Dendritic cell treated with granulocyte-macrophage colony-stimulating factor and Interleukin-4, amounts not matched to agents 40 ng/mL and 50 ng/mL, for 4 days (primary cell): ENCODE results near the gene PLEKHG5.

Source experiments
- H3K27ac Mint-ChIP-seq: one replicate; pipeline ENCODE4 v1.8.0; 2022; ENCODE audit warnings: mild to moderate bottlenecking, mixed read lengths
- H3K27me3 Mint-ChIP-seq: one replicate; pipeline ENCODE4 v1.8.0; 2022; ENCODE audit warnings: mild to moderate bottlenecking, mixed read lengths
- H3K36me3 Mint-ChIP-seq: one replicate; pipeline ENCODE4 v1.8.0; 2022; ENCODE audit warnings: low read depth, mixed read lengths
- H3K4me1 Mint-ChIP-seq: one replicate; pipeline ENCODE4 v1.8.0; 2022; ENCODE audit warnings: low read depth, mixed read lengths
- H3K4me3 Mint-ChIP-seq: one replicate; pipeline ENCODE4 v1.8.0; 2022; ENCODE audit warnings: mild to moderate bottlenecking, moderate library complexity, mixed read lengths
- H3K9me3 Mint-ChIP-seq: one replicate; pipeline ENCODE4 v1.8.0; 2022; ENCODE audit warnings: mixed read lengths
- intact Hi-C: fragments of 100-400 bp; cut with micrococcal nuclease; formaldehyde crosslinking; loops from one replicate; pipeline ENCODE4 v1.15.0; 2022

Gene PLEKHG5

DNA sequence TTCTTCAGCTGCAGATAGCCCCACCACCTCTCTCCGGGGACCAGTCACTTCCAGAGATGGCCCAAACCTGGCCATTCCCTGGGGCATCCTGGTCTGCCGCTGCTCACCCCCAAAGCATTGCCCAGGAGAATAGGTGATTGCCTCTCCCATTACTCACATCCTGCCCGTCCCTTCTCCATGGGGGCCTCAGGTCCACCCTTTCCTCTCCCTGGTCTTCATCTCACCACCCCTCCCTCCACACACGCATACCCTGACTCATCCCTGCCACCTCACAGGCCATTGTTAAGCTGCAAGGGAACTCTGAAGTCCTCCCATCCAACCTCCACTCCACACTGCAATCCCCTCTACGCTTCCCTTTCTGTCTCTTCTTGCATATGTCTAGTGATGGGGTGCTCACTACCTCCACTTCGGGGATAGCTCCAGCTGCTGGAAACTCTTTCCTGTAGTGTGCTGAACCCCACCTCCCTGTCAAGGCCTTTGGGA is at the start of gene PLEKHG5:
Gene PLEKHG5, minus strand, starts transcription at position 188 of the 483 bp plus-strand sequence. CDS start 14,096 bp downstream, outside the sequence.
- no peak within 1 kb of the TSS for H3K4me3 Mint-ChIP-seq
- peak within 1 kb of the TSS; percentile 8 for H3K27ac Mint-ChIP-seq
- H3K36me3 Mint-ChIP-seq = no peaks in the 10 kb centered on the region
- intact Hi-C loops = no loop called here
- H3K27me3 Mint-ChIP-seq = peaks cover 86% of the 10 kb centered on the region
- H3K9me3 Mint-ChIP-seq = no peaks in the 10 kb centered on the region
- peaks cover 37% of the 10 kb centered on the region for H3K4me1 Mint-ChIP-seq

GRCh38 chr1:6538956-6539355 is 47.5 kb upstream of the PLEKHG5 start:
- Mint-ChIP-seq H3K9me3 (no peaks in the 10 kb centered on the region), H3K27me3 (no peaks in the 10 kb centered on the region), H3K4me1 (peaks cover 6% of the 10 kb centered on the region), H3K27ac (no peak overlapping the region), H3K36me3 (peaks cover 86% of the 10 kb centered on the region), H3K4me3 (no peak overlapping the region)
- intact Hi-C loops = no loop called here

DNA sequence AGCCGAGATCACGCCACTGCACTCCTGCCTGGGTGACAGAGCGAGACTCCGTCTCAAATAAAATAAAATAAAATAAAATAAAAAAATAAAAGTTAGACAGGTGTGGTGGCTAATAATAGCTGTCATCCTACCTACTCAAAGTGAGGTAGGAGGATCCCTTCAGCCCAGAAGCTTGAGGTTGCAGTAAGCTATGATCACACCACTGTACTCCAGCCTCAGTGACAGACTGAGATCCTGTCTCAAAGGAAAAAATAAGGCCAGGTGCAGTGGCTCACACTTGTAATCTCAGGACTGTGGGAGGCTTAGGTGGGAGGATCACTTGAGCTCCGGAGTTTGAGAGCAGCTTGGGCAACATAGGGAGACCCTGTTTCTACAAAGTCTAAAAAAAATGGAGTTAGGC is 44.8 kb upstream of the PLEKHG5 start:
- intact Hi-C loops = no loop called here
- Mint-ChIP-seq H3K9me3 (no peaks in the 10 kb centered on the region), H3K4me1 (peaks cover 6% of the 10 kb centered on the region), H3K27ac (no peak overlapping the region), H3K27me3 (no peaks in the 10 kb centered on the region), H3K4me3 (no peak overlapping the region), H3K36me3 (peaks cover 86% of the 10 kb centered on the region)

GRCh38 chr1:6535214-6535613 is 43.7 kb upstream of the PLEKHG5 start:
- peaks cover 86% of the 10 kb centered on the region for H3K36me3 Mint-ChIP-seq
- H3K4me3 Mint-ChIP-seq = no peak overlapping the region
- H3K4me1 Mint-ChIP-seq = peaks cover 6% of the 10 kb centered on the region
- no peaks in the 10 kb centered on the region for H3K27me3 Mint-ChIP-seq
- no peaks in the 10 kb centered on the region for H3K9me3 Mint-ChIP-seq
- intact Hi-C loops = no loop called here
- H3K27ac Mint-ChIP-seq = peak overlapping the region; percentile 51

- peaks cover 84% of the 10 kb centered on the region for H3K36me3 Mint-ChIP-seq
- peaks cover 6% of the 10 kb centered on the region for H3K4me1 Mint-ChIP-seq
- no peaks in the 10 kb centered on the region for H3K27me3 Mint-ChIP-seq
- no peaks in the 10 kb centered on the region for H3K9me3 Mint-ChIP-seq
- intact Hi-C loops = no loop called here
- no peak overlapping the region for H3K4me3 Mint-ChIP-seq
- peak overlapping the region; percentile 51 for H3K27ac Mint-ChIP-seq
These were observed 42.9 kb upstream of the PLEKHG5 start for GRCh38 chr1:6534248-6534822.

DNA sequence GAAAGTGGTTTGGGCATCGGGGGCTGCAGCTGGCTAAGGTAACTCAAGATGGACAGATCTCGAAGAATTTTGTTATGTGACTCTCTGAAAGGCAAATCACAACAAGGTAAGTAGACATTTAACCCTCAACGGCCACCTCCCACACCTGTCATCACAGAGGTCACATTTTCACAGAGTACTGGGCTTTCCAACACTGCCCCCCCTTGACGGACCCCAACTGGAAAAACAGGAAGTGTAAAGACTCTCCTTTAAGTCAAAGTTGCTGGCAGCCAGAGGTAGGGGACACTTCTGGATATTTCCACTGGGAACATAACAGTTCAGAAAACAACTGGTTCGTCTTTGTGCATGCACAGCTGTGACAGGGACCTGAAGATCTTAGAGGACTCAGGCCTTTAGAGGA is 40.5 kb upstream of the PLEKHG5 start:
- Mint-ChIP-seq H3K27ac (no peak overlapping the region), H3K36me3 (peaks cover 91% of the 10 kb centered on the region), H3K27me3 (no peaks in the 10 kb centered on the region), H3K4me3 (no peak overlapping the region), H3K4me1 (peaks cover 6% of the 10 kb centered on the region), H3K9me3 (no peaks in the 10 kb centered on the region)
- intact Hi-C loops = no loop called here

GRCh38 chr1:6530504-6531160 is 39.2 kb upstream of the PLEKHG5 start:
- peaks cover 95% of the 10 kb centered on the region for H3K36me3 Mint-ChIP-seq
- no peak overlapping the region for H3K4me3 Mint-ChIP-seq
- no peaks in the 10 kb centered on the region for H3K27me3 Mint-ChIP-seq
- H3K9me3 Mint-ChIP-seq = no peaks in the 10 kb centered on the region
- intact Hi-C loops = no loop called here
- H3K4me1 Mint-ChIP-seq = peaks cover 6% of the 10 kb centered on the region
- H3K27ac Mint-ChIP-seq = no peak overlapping the region

- Mint-ChIP-seq H3K27me3 (no peaks in the 10 kb centered on the region), H3K27ac (no peak overlapping the region), H3K9me3 (no peaks in the 10 kb centered on the region), H3K4me1 (no peaks in the 10 kb centered on the region), H3K4me3 (no peak overlapping the region), H3K36me3 (peaks cover 95% of the 10 kb centered on the region)
- intact Hi-C loops = no loop called here
These were observed 37.0 kb upstream of the PLEKHG5 start for GRCh38 chr1:6528492-6528891.

DNA sequence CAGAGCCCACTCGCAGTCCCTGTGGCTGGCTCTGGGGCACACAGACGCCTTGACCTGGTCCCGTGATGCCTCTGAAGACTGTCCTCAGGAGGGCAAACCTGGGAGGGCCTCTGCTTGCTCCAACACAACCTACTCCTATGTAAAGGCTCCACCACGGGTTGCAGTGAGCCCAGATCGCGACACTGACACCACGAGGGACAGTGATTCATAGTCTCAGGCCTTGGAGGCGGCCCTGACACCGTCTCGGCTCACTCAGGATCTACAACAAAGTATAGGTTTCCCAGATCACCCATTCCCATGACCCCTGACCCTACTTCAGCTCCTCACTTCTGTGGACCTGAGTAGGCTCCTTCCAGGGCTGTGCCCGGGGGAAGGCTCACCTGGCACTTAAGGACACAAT is 34.8 kb upstream of the PLEKHG5 start:
- no peaks in the 10 kb centered on the region for H3K4me1 Mint-ChIP-seq
- no peak overlapping the region for H3K27ac Mint-ChIP-seq
- H3K4me3 Mint-ChIP-seq = no peak overlapping the region
- peaks cover 78% of the 10 kb centered on the region for H3K36me3 Mint-ChIP-seq
- intact Hi-C loops = no loop called here
- no peaks in the 10 kb centered on the region for H3K9me3 Mint-ChIP-seq
- no peaks in the 10 kb centered on the region for H3K27me3 Mint-ChIP-seq

DNA sequence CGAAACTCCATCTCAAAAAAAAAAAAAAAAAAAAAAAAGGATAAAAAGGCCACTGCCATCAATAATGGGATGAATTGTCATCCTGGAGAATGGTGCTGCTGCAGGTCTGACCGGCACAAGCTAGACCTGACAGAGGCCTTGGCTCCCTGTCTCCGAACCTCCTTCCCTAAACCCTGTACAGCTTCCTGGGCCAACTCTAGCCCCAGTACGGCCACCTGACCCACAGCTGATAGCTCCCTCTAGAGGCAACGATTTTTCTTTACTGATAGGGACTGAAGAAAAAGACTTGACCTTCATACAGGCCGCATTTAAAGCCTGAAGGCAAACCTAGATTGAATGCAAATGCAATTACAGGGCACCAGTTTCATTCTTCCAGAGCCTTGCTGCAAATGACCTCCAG is 32.1 kb upstream of the PLEKHG5 start:
- H3K4me3 Mint-ChIP-seq = no peak overlapping the region
- H3K36me3 Mint-ChIP-seq = peaks cover 61% of the 10 kb centered on the region
- no peak overlapping the region for H3K27ac Mint-ChIP-seq
- H3K9me3 Mint-ChIP-seq = no peaks in the 10 kb centered on the region
- H3K4me1 Mint-ChIP-seq = no peaks in the 10 kb centered on the region
- intact Hi-C loops = no loop called here
- H3K27me3 Mint-ChIP-seq = peaks cover 2% of the 10 kb centered on the region

DNA sequence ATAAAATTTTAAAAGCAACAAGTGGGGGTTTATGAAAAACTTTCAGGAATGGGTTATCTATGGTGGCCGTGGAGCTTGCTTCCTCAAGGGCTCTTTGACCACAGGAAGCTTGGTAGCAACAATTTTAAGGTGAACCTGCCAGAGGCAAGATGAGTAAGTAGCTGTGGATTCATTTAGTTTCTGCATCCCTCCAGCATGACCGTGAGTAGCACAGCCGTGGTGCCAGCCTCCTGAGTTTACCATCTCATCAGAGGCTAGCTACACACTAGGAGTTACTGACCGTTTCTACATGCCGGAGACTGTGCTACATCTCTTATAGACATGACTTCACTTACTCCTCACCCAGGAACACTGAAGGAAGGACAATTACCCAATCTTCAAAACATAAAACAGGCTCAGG is 30.1 kb upstream of the PLEKHG5 start:
- H3K4me3 Mint-ChIP-seq = no peak overlapping the region
- peaks cover 41% of the 10 kb centered on the region for H3K36me3 Mint-ChIP-seq
- no peaks in the 10 kb centered on the region for H3K4me1 Mint-ChIP-seq
- H3K27me3 Mint-ChIP-seq = peaks cover 2% of the 10 kb centered on the region
- no peak overlapping the region for H3K27ac Mint-ChIP-seq
- H3K9me3 Mint-ChIP-seq = no peaks in the 10 kb centered on the region
- intact Hi-C loops = no loop called here

GRCh38 chr1:6519935-6520671 is 28.6 kb upstream of the PLEKHG5 start:
- intact Hi-C loops = no loop called here
- H3K27ac Mint-ChIP-seq = no peak overlapping the region

GRCh38 chr1:6519491-6519934 is 28.0 kb upstream of the PLEKHG5 start:
- intact Hi-C loops = no loop called here
- no peak overlapping the region for H3K27ac Mint-ChIP-seq

More at GRCh38 chr1:6519935-6520671, 28.6 kb upstream of the PLEKHG5 start:
- Mint-ChIP-seq H3K27me3 (peaks cover 2% of the 10 kb centered on the region), H3K4me1 (no peaks in the 10 kb centered on the region), H3K36me3 (peaks cover 27% of the 10 kb centered on the region), H3K4me3 (no peak overlapping the region), H3K9me3 (no peaks in the 10 kb centered on the region)

DNA sequence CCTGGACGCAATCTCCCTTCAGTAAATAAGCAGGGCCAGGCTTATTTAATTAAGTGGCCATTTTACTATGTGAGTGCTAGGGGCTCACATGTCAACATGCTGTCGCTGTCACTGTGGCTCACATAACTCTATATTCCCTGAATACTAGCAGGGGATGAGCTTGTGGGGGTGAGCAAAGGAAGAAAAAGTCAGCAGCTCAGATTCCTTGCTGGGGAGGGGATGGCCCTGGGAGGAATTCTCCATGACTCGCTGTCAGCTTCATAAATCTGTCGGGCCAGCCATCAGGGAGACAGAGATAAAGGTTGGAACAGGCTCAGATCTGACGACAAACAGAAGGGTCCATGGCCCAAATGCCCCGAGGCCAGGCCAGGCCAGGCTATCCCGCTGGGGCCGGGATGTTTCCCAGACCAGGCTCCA is 26.0 kb upstream of the PLEKHG5 start:
- intact Hi-C loops = no loop called here
- Mint-ChIP-seq H3K9me3 (no peaks in the 10 kb centered on the region), H3K27me3 (peaks cover 10% of the 10 kb centered on the region), H3K27ac (no peak overlapping the region), H3K4me3 (no peak overlapping the region), H3K4me1 (no peaks in the 10 kb centered on the region), H3K36me3 (peaks cover 12% of the 10 kb centered on the region)

More at GRCh38 chr1:6519491-6519934, 28.0 kb upstream of the PLEKHG5 start:
- H3K4me1 Mint-ChIP-seq = no peaks in the 10 kb centered on the region
- peaks cover 2% of the 10 kb centered on the region for H3K27me3 Mint-ChIP-seq
- H3K9me3 Mint-ChIP-seq = no peaks in the 10 kb centered on the region
- no peak overlapping the region for H3K4me3 Mint-ChIP-seq
- peaks cover 21% of the 10 kb centered on the region for H3K36me3 Mint-ChIP-seq
